Retinal pigment epithelial cell (primary cell): ENCODE data around the gene GALNT18.

Experiments used
- DNase-seq: peaks from one replicate; pipeline ENCODE4 v3.0.0-alpha.2; 2010; ENCODE audit warnings: low read depth
- H3K4me3 ChIP-seq: 2 replicates; pipeline ENCODE4 v1.5.1; 2011; ENCODE audit warnings: mild to moderate bottlenecking, low read length, control low read depth, moderate library complexity
- CTCF ChIP-seq: conservative IDR thresholded peaks from 2 replicates; pipeline ENCODE4 v1.5.1; 2011; ENCODE audit warnings: low read depth, low read length, control low read depth, inconsistent platforms

Gene GALNT18

GRCh38 chr11:11605181-11605580 is 16.6 kb downstream of the GALNT18 start:
- no peak for DNase-seq

GRCh38 chr11:11604370-11604990 is 17.3 kb downstream of the GALNT18 start:
- TF ChIP-seq CTCF = no peak
- DNase-seq = no peak
- no peak overlapping the region for H3K4me3 ChIP-seq

More at GRCh38 chr11:11605181-11605580, 16.6 kb downstream of the GALNT18 start:
- no peak overlapping the region for H3K4me3 ChIP-seq
- TF ChIP-seq CTCF = no peak

- no peak overlapping the region for H3K4me3 ChIP-seq
- DNase-seq = no peak
- TF ChIP-seq CTCF = no peak
Observed at GRCh38 chr11:11602011-11602410, 19.8 kb downstream of the GALNT18 start.

- TF ChIP-seq CTCF = no peak
- no peak overlapping the region for H3K4me3 ChIP-seq
- DNase-seq = no peak
Observed at GRCh38 chr11:11600288-11600687, 21.5 kb downstream of the GALNT18 start.

- no peak overlapping the region for H3K4me3 ChIP-seq
- no peak for TF ChIP-seq CTCF
- DNase-seq = no peak
Observed at GRCh38 chr11:11598243-11598642, 23.6 kb downstream of the GALNT18 start.

GRCh38 chr11:11594162-11594561 is 27.6 kb downstream of the GALNT18 start:
- no peak for DNase-seq
- no peak overlapping the region for H3K4me3 ChIP-seq
- TF ChIP-seq CTCF = no peak

GRCh38 chr11:11592146-11592684 is 29.6 kb downstream of the GALNT18 start:
- no peak overlapping the region for H3K4me3 ChIP-seq
- DNase-seq = no peak
- no peak for TF ChIP-seq CTCF
